ENCODE results near the gene DNAJC8. TPM values are rescaled to one million over a fixed set of nuclear protein-coding genes. Genes with fewer than 3 reads are reported as not detected.

Gene DNAJC8
- polyA plus RNA-seq, 4 donors = 62.2 to 96.1 (median 72.3) TPM

DNA sequence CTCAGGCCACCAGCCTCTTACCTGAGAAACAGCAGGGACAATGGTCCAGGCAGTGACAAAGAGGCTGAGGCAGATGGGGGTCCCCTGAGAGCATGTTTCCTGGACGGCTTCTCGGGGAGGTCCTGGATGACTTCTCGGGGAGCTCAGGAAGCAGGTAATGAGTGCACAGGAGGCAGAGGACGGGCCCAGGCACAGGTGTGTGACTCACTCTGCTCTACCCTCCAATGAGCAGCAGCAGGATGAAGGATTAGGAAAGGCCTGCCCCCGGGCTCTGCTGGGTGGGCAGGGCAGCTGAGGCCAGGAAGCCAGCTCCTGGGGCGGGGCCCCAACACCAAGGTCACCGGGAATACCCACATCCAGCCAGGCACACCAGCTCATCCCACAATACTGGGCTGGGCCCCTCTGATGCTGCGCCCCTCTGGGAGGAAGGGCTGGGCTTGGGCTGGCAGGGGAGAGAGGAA, 39.1 kb downstream of the DNAJC8 start:
- no peak for FAIRE-seq
- Histone ChIP-seq H3K4me1 (ENCODE audit: control insufficient read depth in 3 of 3, insufficient read depth in 2 of 3, low read depth in 1 of 3, low read length in 2 of 3) (peaks cover 0 to 4% (median 0%) of the 10 kb centered on the region in 3 donors), H3K27me3 (ENCODE audit: control insufficient read depth in 3 of 3, insufficient read depth in 3 of 3, low read length in 3 of 3) (no peaks in the 10 kb centered on the region), H3K36me3 (ENCODE audit: control insufficient read depth in 3 of 3, insufficient read depth in 2 of 3, low read depth in 1 of 3, low read length in 3 of 3) (peaks cover 2 to 27% (median 2%) of the 10 kb centered on the region in 3 donors), H3K27ac (ENCODE audit: low read depth in 1 of 3, low read length in 2 of 3) (no peak overlapping the region), H3K4me3 (ENCODE audit: low read depth in 1 of 3, low read length in 3 of 3) (no peak overlapping the region), H3K9me3 (ENCODE audit: control insufficient read depth in 2 of 2, insufficient read depth in 1 of 2, low read depth in 1 of 2, low read length in 1 of 2) (peaks cover 0 to 3% of the 10 kb centered on the region in 2 donors)
- DNase-seq = no peak
- WGBS, 3 donors = 44 to 63% (median 61%) methylated on average over 7 to 8 of the region's 8 CpGs

DNA sequence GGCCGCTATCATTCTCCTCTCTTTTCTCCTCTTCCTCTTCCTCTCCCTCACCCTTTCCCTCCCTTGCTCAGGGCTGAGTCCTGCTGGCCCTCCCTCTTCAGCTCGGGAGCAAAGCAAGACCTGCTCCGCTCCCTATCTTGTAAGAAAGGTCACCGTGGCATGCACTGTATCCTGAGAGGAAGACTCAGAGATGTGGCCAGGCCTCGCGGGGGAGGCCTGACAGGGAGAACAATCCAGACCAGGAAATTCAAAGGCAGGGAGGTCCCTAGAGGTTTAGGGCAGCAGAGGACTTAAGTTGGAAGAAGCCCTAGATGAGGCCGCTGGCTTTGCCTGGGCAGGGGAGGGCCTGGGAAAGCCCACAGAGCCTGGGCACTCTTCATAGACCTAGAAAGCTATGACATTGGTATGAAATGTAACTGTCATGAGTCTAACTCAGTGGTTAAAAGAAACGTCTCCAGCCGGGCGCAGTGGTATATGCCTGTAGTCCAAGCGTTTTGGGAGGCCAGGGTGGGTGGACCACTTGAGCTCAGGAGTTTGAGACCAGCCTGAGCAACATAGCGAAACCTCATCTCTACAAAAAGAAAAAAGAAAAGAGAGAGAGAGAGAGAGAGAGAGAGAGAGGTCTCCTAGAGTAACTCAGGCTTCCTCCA, 41.7 kb downstream of the DNAJC8 start:
- WGBS, 3 donors = 74 to 89% (median 79%) methylated on average over 12 of the region's 12 CpGs
- peaks cover 0 to 7% (median 0%) of the 10 kb centered on the region in 3 donors for H3K36me3 ChIP-seq (ENCODE audit: control insufficient read depth in 3 of 3, insufficient read depth in 2 of 3, low read depth in 1 of 3, low read length in 3 of 3)
- H3K4me1 ChIP-seq (ENCODE audit: control insufficient read depth in 3 of 3, insufficient read depth in 2 of 3, low read depth in 1 of 3, low read length in 2 of 3) = no peaks in the 10 kb centered on the region
- no peak for DNase-seq
- no peaks in the 10 kb centered on the region for H3K9me3 ChIP-seq (ENCODE audit: control insufficient read depth in 2 of 2, insufficient read depth in 1 of 2, low read depth in 1 of 2, low read length in 1 of 2)
- FAIRE-seq = no peak
- no peaks in the 10 kb centered on the region for H3K27me3 ChIP-seq (ENCODE audit: control insufficient read depth in 3 of 3, insufficient read depth in 3 of 3, low read length in 3 of 3)
- H3K27ac ChIP-seq (ENCODE audit: low read depth in 1 of 3, low read length in 2 of 3) = peak overlapping the region in 1 of 3 donors; percentile 18
- no peak overlapping the region for H3K4me3 ChIP-seq (ENCODE audit: low read depth in 1 of 3, low read length in 3 of 3)

- FAIRE-seq (no peak), DNase-seq (no peak)
- WGBS, 3 donors = 51 to 55% (median 54%) methylated on average over 3 of the region's 3 CpGs
- no peaks in the 10 kb centered on the region for H3K4me1 ChIP-seq (ENCODE audit: control insufficient read depth in 3 of 3, insufficient read depth in 2 of 3, low read depth in 1 of 3, low read length in 2 of 3)
- no peaks in the 10 kb centered on the region for H3K9me3 ChIP-seq (ENCODE audit: control insufficient read depth in 2 of 2, insufficient read depth in 1 of 2, low read depth in 1 of 2, low read length in 1 of 2)
- peaks cover 0 to 7% (median 0%) of the 10 kb centered on the region in 3 donors for H3K36me3 ChIP-seq (ENCODE audit: control insufficient read depth in 3 of 3, insufficient read depth in 2 of 3, low read depth in 1 of 3, low read length in 3 of 3)
- H3K27me3 ChIP-seq (ENCODE audit: control insufficient read depth in 3 of 3, insufficient read depth in 3 of 3, low read length in 3 of 3) = no peaks in the 10 kb centered on the region
- no peak overlapping the region for H3K4me3 ChIP-seq (ENCODE audit: low read depth in 1 of 3, low read length in 3 of 3)
- H3K27ac ChIP-seq (ENCODE audit: low read depth in 1 of 3, low read length in 2 of 3) = peak overlapping the region in 1 of 3 donors; percentile 18
Measured at GRCh38 chr1:28190337-28190979, 42.4 kb downstream of the DNAJC8 start.

DNA sequence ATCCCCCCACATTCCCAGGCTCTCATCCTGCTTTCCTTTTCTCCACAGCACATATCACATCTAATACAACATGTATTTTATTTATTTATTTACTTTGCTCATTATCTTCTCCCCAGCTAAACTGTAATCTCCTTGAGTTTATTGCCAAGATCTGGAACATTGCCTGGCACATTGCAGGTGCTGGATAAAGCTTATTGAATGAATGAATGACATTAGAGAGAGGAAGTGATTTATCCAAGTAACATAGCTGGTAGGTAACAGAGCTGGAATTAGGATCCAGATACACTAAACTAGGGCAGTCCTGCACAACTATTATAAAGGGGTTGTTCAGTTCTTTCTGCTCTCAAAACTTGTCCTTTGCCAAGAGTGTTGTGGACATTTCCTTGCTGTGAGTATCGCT, 47.8 kb downstream of the DNAJC8 start:
- DNase-seq (peak in 1 of 2 donors; percentile 80), FAIRE-seq (no peak)
- Histone ChIP-seq H3K9me3 (ENCODE audit: control insufficient read depth in 2 of 2, insufficient read depth in 1 of 2, low read depth in 1 of 2, low read length in 1 of 2) (no peaks in the 10 kb centered on the region), H3K27me3 (ENCODE audit: control insufficient read depth in 3 of 3, insufficient read depth in 3 of 3, low read length in 3 of 3) (no peaks in the 10 kb centered on the region), H3K27ac (ENCODE audit: low read depth in 1 of 3, low read length in 2 of 3) (no peak overlapping the region), H3K4me3 (ENCODE audit: low read depth in 1 of 3, low read length in 3 of 3) (no peak overlapping the region), H3K36me3 (ENCODE audit: control insufficient read depth in 3 of 3, insufficient read depth in 2 of 3, low read depth in 1 of 3, low read length in 3 of 3) (no peaks in the 10 kb centered on the region), H3K4me1 (ENCODE audit: control insufficient read depth in 3 of 3, insufficient read depth in 2 of 3, low read depth in 1 of 3, low read length in 2 of 3) (no peaks in the 10 kb centered on the region)
- 44 to 79% (median 78%) methylated on average over 1 of the region's 1 CpG for WGBS, 3 donors

DNA sequence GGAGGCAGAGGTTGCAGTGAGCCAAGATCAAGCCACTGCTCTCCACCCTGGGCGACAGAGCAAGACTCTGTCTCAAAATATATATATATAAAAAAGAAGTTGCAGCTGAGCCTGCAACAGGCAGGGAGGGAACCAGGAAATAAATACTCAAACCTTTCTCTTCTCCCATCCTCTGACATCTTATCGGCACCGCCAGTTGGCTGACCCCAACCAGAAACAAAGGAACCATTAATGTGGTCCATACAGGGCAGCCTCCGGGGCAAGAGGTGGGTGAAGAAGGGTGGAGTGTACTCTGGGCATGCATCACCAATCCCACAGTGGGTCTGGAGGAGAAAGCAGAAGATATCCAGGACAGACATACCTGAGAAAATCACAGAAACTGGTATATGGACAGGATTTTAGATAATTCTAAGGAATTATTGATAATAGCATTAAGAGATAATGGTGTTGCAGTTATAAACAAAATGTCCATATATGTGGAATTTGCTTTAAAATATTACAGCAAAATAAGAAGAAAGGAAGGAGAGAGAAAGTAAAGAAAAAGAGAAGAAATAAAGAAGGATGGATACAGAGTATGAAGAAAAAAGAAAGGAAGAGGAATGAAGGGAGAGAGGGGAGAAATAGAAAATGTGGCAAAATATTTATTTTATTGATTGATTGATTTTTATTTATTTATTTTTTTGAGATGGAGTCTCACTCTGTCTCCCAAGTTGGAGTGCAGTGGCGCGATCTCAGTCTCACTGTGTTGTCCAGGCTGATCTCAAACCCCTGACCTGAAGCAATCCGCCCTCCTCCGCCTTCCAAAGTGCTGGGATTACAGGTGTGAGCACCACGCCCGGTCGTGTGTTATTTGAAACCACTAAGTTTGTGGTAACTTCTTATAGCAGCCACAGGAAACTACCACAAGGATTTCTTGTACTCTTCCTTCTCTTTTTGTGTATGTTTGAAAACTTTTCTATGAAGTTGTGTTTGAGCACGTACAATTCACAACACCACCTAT, 52.2 kb downstream of the DNAJC8 start:
- Histone ChIP-seq H3K4me1 (ENCODE audit: control insufficient read depth in 3 of 3, insufficient read depth in 2 of 3, low read depth in 1 of 3, low read length in 2 of 3) (no peaks in the 10 kb centered on the region), H3K9me3 (ENCODE audit: control insufficient read depth in 2 of 2, insufficient read depth in 1 of 2, low read depth in 1 of 2, low read length in 1 of 2) (no peaks in the 10 kb centered on the region), H3K27me3 (ENCODE audit: control insufficient read depth in 3 of 3, insufficient read depth in 3 of 3, low read length in 3 of 3) (no peaks in the 10 kb centered on the region), H3K27ac (ENCODE audit: low read depth in 1 of 3, low read length in 2 of 3) (no peak overlapping the region), H3K36me3 (ENCODE audit: control insufficient read depth in 3 of 3, insufficient read depth in 2 of 3, low read depth in 1 of 3, low read length in 3 of 3) (no peaks in the 10 kb centered on the region), H3K4me3 (ENCODE audit: low read depth in 1 of 3, low read length in 3 of 3) (no peak overlapping the region)
- 35 to 59% (median 37%) methylated on average over 12 of the region's 12 CpGs for WGBS, 3 donors
- FAIRE-seq (no peak), DNase-seq (peak in 1 of 2 donors; percentile 33)

DNA sequence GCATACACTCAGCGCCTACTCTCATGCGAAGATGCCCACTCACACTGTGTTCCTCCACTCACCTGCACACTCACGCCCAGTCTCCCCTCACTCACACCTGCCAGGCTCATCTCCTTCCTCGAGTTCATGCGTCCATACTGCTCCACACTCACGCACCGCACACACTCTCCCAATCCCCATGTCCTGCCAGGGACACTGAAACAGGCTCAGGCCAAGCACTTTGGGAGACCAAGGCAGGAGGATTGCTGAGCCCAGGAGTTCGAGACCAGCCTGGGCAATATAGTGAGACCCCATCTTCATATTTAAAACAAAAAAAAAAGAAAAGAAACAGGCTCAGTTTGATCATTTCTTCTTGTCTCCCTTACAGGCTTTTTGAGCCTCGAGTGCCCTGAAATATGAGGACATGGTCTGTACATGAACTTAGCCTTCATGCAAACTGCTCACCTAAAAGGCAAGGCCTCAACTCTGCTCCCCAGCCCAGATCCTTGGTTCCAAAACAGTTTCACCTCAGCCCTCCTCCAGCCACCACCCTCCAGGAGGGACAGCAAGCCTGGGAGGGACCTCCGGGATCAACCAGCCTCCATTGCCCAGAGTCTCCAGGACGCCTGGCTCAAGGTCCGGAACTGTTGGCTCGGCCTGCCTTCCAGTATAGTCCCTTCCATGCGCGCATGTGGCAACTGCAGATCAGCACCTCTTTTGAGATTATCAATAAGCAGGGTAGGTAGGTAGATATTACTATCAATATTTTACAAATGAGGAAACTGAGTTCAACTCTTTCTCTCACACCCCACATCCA, 53.9 kb downstream of the DNAJC8 start:
- Histone ChIP-seq H3K27ac (ENCODE audit: low read depth in 1 of 3, low read length in 2 of 3) (no peak overlapping the region), H3K36me3 (ENCODE audit: control insufficient read depth in 3 of 3, insufficient read depth in 2 of 3, low read depth in 1 of 3, low read length in 3 of 3) (no peaks in the 10 kb centered on the region), H3K9me3 (ENCODE audit: control insufficient read depth in 2 of 2, insufficient read depth in 1 of 2, low read depth in 1 of 2, low read length in 1 of 2) (no peaks in the 10 kb centered on the region), H3K4me1 (ENCODE audit: control insufficient read depth in 3 of 3, insufficient read depth in 2 of 3, low read depth in 1 of 3, low read length in 2 of 3) (no peaks in the 10 kb centered on the region), H3K4me3 (ENCODE audit: low read depth in 1 of 3, low read length in 3 of 3) (no peak overlapping the region), H3K27me3 (ENCODE audit: control insufficient read depth in 3 of 3, insufficient read depth in 3 of 3, low read length in 3 of 3) (no peaks in the 10 kb centered on the region)
- no peak for DNase-seq
- FAIRE-seq = no peak
- 90 to 95% (median 94%) methylated on average over 15 of the region's 15 CpGs for WGBS, 3 donors

DNA sequence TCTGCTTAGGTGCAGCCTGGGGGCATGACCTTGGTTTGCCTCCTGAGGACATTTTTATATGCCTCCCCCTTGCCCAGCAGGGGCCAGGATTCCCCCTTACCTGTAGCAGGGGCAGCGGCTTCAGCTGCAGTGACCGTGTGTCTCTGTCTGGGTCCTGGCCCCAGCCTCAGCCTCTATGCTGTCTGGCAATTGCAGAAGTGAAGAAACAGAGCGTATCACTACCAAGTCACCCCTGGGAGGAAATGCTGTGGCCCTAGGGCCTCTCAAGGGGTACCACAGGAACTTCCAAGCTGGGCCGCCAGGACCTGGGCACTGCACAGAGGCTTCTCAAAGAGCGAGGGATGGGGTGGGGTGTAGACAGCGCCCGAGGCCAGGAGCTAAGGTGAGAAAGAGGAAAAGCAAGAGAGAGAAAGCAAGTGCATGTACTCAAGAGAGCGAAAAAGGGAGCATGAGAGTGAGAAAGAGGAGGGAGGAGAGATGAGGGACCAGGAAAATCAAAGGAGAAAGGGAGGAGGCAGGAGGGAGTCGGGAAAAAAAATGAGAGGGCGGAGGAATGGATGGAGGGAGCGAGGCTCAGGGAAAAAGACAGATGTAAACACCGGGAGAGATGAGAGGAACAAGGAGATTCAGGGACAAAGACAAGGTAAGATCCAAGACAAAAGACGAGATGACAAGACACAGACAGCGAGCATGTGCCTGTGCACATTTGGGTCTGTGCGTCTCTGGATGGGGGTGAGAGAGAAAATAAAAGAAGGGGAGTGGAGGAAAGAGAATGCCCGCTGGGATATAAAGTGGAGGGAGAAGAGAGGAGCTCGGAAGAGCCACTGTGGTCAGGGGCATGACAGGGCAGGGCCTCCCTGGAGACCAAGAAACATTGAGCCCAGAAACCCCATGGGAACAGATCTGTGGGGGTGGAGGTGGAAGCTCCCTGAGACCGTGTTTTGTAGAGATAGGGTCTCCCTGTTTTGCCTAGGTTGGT, 56.0 kb downstream of the DNAJC8 start, which contains the start of gene PTAFR:
PTAFR (minus strand) TSS at position 199 of the 979 bp plus-strand sequence. CDS start 25,669 bp downstream, outside the sequence.
- DNase-seq (no peak), FAIRE-seq (no peak)
- H3K9me3 ChIP-seq (ENCODE audit: control insufficient read depth in 2 of 2, insufficient read depth in 1 of 2, low read depth in 1 of 2, low read length in 1 of 2) = no peaks in the 10 kb centered on the region
- H3K4me3 ChIP-seq (ENCODE audit: low read depth in 1 of 3, low read length in 3 of 3) = peak within 1 kb of the TSS in 1 of 3 donors; percentile 4
- H3K4me1 ChIP-seq (ENCODE audit: control insufficient read depth in 3 of 3, insufficient read depth in 2 of 3, low read depth in 1 of 3, low read length in 2 of 3) = peaks cover 0 to 13% (median 6%) of the 10 kb centered on the region in 3 donors
- no peaks in the 10 kb centered on the region for H3K27me3 ChIP-seq (ENCODE audit: control insufficient read depth in 3 of 3, insufficient read depth in 3 of 3, low read length in 3 of 3)
- peak within 1 kb of the TSS in 1 of 3 donors; percentile 43 for H3K27ac ChIP-seq (ENCODE audit: low read depth in 1 of 3, low read length in 2 of 3)
- no peaks in the 10 kb centered on the region for H3K36me3 ChIP-seq (ENCODE audit: control insufficient read depth in 3 of 3, insufficient read depth in 2 of 3, low read depth in 1 of 3, low read length in 3 of 3)
- WGBS, 3 donors = 74 to 91% (median 82%) methylated on average over 18 of the region's 18 CpGs

All from small intestine (tissue), 7 donors.